GM21737 (cell line): ENCODE measurements around the gene PPP1CA.
A peak's percentile ranks its signal among the peaks of the same experiment; 100 is the strongest.
"Not testable (repeated sequence)": the region's sequence is repeated elsewhere in the genome, so short reads cannot be mapped to it uniquely, and the experiment has no call there.

ENCODE experiments used
- ATAC-seq: cut with Tn5 transposase; IDR thresholded peaks from one replicate; pipeline ENCODE4 v1.9.1; 2021; ENCODE audit warnings: mild to moderate bottlenecking, moderate library complexity; ENCODE audit not compliant: unreplicated experiment

Gene PPP1CA

DNA sequence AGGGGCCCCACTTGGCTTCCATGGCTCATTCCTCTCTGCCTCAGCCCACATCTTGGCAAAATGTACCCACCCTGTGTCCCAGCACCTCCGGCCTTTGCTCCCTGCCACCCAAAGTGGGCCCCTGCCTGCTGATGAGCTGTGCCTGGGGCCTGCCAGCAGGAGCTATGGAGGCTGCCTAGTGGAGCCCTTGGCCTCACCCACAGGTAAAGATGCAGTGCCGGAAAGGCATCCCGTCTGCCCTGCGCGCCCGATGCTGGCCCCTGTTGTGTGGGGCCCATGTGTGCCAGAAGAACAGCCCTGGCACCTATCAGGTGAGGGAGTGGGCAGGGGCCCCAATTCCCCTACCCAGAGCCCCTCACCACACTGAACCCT, 3.5 kb upstream of the PPP1CA start:
- no peak for ATAC-seq

- no peak for ATAC-seq
Observed at GRCh38 chr11:67404515-67405195, 3.0 kb upstream of the PPP1CA start.

- not testable (repeated sequence) for ATAC-seq
Observed at GRCh38 chr11:67403085-67403484, 1.4 kb upstream of the PPP1CA start.

GRCh38 chr11:67402192-67402839, 658 bp upstream of the PPP1CA start:
- ATAC-seq: not testable (repeated sequence)

GRCh38 chr11:67400942-67401494, 640 bp downstream of the PPP1CA start:
- ATAC-seq: peak; percentile 16

DNA sequence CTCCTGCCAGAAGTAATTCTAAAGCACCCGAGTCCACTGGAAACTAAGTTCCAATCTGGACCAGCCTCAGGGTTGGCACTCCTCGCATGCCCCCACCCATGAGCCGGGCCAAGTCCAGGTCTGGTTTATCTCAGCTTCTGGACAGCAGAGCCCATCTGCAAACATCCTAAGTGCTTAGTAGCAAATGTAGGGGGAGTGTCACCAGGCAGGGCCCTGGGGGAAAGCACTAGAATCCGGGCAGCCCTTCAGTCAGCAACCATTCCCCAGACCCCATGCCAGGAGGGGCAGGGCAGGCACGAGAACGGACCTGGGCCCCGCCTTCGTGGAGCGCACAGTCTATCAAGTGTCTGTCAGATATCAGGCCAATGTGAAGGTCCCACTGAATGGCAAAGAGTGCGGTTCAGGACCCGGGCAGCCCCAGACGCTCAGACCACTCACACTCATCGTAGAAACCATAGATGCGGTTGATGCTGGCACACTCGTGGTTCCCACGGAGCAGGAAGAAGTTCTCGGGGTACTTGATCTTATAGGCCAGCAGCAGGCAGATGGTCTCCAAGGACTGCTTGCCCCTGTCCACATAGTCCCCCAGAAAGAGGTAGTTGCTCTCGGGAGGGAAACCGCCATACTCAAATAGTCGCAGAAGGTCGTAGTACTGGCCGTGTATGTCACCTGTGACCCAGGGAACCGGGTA, 1.3 kb downstream of the PPP1CA start:
- ATAC-seq: no peak

DNA sequence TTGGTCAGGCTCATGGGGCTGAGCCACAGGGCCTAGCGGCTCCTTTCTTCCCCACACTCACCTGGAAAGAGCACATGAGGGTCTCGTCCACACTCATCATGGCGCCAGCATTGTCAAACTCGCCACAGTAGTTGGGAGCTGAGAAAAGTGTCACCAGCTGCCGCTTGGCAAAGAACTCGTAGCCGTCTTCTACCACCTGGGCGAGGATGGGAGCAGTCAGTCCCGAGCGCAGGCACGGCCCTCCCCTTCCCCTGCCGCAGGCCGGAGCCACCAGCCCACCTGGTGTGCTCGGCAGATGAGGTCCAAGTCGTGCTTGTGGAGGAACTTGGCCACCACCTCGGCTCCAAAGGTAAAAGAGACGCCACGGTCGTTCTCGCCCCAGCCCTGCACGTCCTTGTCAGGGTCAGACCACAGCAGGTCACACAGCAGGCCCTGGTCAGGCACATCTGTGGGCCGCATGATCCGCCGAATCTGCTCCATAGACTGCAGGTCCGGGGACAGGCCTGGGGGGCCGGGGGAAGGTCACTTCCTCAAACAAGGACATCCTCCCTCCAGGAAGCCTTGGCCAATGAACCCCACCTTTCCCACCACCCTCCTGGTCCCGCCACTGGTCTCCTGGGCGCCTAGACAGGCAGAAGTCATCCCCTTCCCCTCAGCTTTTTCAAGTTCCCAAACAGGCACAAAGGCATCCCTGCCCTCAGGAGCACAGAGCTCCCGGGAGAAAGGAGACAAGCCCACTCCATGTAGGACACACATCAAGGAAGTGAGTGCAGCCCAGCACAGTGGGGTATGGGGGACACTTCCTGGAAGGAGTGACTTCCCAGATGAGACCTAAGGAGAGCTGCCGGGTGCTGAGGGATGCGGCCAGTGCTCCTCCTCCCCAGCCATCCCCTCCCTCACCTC, 2.7 kb downstream of the PPP1CA start:
- no peak for ATAC-seq

DNA sequence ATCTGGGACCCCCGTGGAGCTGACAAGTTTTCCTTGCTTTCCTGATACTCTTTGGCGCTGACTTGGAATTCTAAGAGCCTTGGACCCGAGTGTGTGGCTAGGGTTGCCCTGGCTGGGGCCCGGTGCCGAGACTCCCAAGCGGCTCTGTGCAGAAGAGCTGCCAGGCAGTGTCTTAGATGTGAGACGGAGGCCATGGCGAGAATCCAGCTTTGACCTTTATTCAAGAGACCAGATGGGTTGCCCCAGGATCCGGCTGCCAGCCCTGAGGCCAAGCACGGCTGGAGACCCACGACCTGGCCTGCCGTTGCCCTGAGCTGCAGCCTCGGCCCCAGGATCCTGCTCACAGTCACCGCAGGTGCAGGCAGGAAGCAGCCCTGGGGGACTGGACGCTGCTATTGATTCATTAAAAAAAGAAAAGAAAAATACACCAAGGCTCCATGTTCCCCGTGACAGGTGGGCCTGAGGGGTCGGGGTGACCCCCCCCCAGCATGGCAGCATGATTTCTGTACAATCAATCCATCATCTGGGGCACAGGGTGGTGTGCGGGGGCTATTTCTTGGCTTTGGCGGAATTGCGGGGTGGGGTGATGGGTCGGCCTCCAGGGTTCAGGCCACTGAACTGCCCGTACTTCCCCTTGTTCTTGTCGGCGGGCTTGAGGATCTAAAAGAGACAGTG, 3.5 kb downstream of the PPP1CA start:
- ATAC-seq: no peak

DNA sequence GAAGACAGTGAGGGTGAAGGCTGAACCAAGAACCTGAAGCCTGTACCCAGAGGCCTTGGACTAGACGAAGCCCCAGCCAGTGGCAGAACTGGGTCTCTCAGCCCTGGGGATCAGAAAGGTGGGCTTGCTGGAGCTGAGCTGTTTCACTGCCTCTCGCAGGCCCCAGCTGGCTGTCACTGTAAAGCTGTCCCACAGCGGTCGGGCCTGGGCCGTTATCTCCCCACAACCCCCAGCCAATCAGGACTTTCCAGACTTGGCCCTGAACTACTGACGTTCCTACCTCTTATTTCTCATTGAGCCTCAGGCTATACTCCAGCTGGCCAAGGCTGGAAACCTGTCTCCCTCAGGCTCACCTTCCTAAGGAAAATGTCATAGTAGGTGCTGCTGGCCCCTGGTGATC, 4.1 kb downstream of the PPP1CA start:
- no peak for ATAC-seq

GRCh38 chr11:67396587-67397389, 4.9 kb downstream of the PPP1CA start:
- no peak for ATAC-seq

- no peak for ATAC-seq
Observed at GRCh38 chr11:67396259-67396581, 5.4 kb downstream of the PPP1CA start.

DNA sequence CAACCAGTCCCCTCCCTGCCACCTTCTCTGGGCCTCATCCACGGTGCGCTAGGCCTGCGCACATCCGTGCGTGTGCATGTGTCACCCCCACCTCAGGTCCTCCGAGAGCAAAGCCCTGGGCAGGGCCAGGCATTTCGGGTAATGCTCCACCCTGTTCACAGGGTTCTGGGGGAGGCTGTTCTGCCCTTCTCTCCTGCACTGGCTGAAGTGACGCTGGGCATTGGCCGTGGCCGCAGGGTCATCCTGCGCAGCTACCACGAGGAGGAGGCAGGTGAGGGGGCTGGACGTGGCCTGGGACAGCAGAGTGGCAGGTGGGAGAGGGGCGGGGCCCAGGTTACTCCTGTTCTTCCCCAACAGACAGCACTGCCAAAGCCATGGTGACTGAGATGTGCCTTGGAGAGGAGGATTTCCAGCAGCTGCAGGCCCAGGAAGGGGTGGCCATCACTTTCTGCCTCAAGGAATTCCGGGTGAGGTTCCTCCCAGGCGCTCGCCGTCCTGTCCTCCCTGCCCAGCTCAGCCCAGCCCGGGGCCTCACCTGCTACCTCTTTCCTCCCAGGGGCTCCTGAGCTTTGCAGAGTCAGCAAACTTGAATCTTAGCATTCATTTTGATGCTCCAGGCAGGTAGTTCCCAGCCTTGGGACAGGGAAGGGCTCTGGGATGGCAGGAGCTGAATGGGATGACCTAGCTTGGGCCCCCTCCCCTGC, 6.0 kb downstream of the PPP1CA start:
- ATAC-seq: no peak

DNA sequence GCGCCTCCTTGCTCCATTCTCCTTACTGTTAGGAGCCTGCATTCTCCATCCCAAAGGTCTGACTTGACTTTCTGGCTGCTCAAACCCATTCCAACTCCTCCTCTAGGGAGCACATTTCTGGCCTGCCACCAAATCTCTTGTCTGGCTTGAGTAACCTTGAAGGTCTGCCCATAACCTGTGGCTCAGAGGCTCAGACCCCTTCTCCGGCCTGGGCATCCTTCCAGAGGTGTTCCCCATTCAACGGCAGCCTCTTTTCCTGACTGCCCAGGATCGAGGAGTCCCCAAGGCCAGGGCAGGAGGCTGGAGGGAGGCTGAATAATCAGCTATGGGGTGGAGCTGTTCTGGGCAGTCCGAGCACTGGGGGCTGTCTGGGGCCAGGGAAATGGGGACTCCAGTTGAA, 7.7 kb downstream of the PPP1CA start:
- no peak for ATAC-seq

GRCh38 chr11:67393437-67393836, 8.2 kb downstream of the PPP1CA start:
- ATAC-seq: no peak

GRCh38 chr11:67392183-67392715, 9.4 kb downstream of the PPP1CA start:
- no peak for ATAC-seq

DNA sequence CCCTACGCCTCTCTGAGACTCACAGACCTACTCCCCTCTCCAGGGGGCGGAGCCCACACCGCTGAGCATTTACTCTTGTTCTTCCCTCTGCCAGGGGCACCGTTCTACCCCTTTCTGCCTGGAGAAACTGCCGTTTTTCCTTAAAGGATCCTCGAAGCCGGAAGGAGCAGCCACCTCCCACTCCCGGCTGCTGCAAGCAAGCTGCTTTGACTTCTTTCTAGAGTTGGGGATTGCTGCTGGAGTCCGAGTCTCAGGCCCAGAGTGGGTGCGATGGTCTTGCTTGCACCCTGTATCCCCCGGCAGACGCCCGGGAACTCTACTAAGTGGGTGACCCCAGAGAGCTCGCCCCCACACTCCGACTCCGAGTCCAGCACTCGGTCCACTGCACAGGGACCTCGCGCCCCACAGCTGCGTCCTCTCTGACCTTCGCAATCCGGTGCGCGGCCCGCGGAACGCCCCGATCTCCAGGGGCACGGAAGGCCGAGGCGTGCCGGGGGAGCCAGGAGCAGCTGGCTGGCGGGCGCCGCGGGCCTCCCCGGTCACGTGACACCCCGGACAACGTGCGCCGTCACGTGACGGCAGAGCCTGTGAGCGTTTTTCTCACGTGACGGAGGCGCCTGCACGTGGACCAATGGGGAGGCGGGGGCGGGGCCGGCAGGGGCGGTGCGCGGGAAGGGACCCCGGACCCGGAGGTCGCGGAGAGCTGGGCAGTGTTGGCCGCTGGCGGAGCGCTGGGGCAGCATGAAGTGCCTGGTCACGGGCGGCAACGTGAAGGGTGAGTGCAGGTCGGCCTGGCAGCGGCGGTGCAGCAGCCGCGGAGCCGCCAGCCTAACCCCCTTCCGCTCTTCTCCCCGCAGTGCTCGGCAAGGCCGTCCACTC, 10.1 kb downstream of the PPP1CA start, which contains the start of gene RAD9A:
Gene RAD9A, plus strand, starts transcription at position 683 of the 879 bp plus-strand sequence. Its CDS starts 59 bp downstream, at position 742.
- peak; percentile 55 for ATAC-seq

- ATAC-seq: no peak
Observed at GRCh38 chr11:67390947-67391303, 10.7 kb downstream of the PPP1CA start.

GRCh38 chr11:67389477-67389876, 12.2 kb downstream of the PPP1CA start:
- ATAC-seq: no peak
